ENCODE data around the gene ANO4. TPM values are rescaled to one million over a fixed set of nuclear protein-coding genes. Genes with fewer than 3 reads are reported as not detected.

Gene ANO4
- total and polyA plus RNA-seq, 2 of the 8 experiments (the other 6 are each of a cell fraction or from before 2014, with no cell fraction given): 1.1 to 3.4 TPM

DNA sequence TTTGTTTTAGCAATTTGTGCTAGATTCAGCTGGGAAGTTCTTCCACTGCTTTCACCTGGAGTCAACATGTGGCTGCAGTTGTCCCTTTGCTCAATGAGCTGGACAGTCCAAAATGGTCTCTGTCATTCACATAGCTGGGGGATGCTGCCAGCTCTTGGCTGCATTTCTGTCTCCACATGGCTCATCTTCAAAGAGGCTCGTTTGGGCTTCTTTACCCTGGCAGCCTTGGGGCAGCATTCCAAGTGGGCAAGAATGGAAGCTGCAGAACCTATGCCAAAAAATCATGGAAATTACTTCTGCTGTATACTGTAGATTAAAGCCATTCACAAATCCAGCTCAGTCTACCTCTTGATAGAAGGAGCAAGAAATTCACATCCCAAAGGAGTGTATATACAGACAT is 216.3 kb downstream of the ANO4 start:
- H3K14ac ChIP-seq (ENCODE audit: insufficient read length): no peak overlapping the region
- H2AK5ac ChIP-seq (ENCODE audit: low read depth, low read length): no peak overlapping the region
- H4K5ac ChIP-seq (ENCODE audit: insufficient read length, low read depth, low read length): no peak overlapping the region
- TF ChIP-seq BCL11A (IDR thresholded peaks at IDR 0.05; ENCODE audit: low read depth in 2 of 2, low read length in 2 of 2) (no peak), SP4 (IDR thresholded peaks at IDR 0.05; ENCODE audit: low read length) (no peak), NANOG (IDR thresholded peaks at IDR 0.05; ENCODE audit: insufficient read depth, low read depth, low read length, poor library complexity, severe bottlenecking) (no peak), CREB1 (IDR thresholded peaks at IDR 0.05) (no peak), CEBPB (IDR thresholded peaks at IDR 0.05; ENCODE audit: low read depth, low read length) (no peak), HDAC6 (IDR thresholded peaks at IDR 0.05; ENCODE audit: low read depth, low read length) (no peak), NRF1 (IDR thresholded peaks at IDR 0.05; ENCODE audit: low read depth, low read length) (no peak), CBX8 (IDR thresholded peaks at IDR 0.05; ENCODE audit: borderline replicate concordance, low read depth, low read length) (no peak), RBBP5 (IDR thresholded peaks at IDR 0.05; ENCODE audit: borderline replicate concordance, low read depth, low read length) (no peak), EGR1 (IDR thresholded peaks at IDR 0.05; ENCODE audit: borderline replicate concordance, low read depth, low read length) (no peak), CHD2 (IDR thresholded peaks at IDR 0.05; ENCODE audit: low read length) (no peak), SUZ12 (IDR thresholded peaks at IDR 0.05; ENCODE audit: low read length) (no peak), BACH1 (IDR thresholded peaks at IDR 0.05; ENCODE audit: low read length) (no peak)
- TF ChIP-seq, protein P1, sequence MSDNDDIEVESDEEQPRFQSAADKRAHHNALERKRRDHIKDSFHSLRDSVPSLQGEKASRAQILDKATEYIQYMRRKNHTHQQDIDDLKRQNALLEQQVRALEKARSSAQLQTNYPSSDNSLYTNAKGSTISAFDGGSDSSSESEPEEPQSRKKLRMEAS (IDR thresholded peaks at IDR 0.05): no peak
- TF ChIP-seq, protein P2, sequence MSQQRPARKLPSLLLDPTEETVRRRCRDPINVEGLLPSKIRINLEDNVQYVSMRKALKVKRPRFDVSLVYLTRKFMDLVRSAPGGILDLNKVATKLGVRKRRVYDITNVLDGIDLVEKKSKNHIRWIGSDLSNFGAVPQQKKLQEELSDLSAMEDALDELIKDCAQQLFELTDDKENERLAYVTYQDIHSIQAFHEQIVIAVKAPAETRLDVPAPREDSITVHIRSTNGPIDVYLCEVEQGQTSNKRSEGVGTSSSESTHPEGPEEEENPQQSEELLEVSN (IDR thresholded peaks at IDR 0.05): no peak
- no peak overlapping the region for H2BK120ac ChIP-seq (replicated peaks; ENCODE audit: low read depth, low read length)
- no peaks in the 10 kb centered on the region for H3K23me2 ChIP-seq (ENCODE audit: low read depth, low read length)
- H3K9me3 ChIP-seq (ENCODE audit: insufficient read depth in 2 of 2, low read depth in 1 of 2, low read length in 1 of 2): peaks cover 0 to 10% of the 10 kb centered on the region in 2 experiments; a peak in 1 of 4 replicates
- FAIRE-seq (no peak), DNase-seq (ENCODE audit: low read depth in 1 of 2, low spot score in 2 of 2) (no peak)
- no peak overlapping the region for H3K18ac ChIP-seq (ENCODE audit: extremely low read depth, low read length)
- no peak overlapping the region for H2BK12ac ChIP-seq (ENCODE audit: low read depth, low read length)
- H2BK20ac ChIP-seq (ENCODE audit: low read length): no peak overlapping the region
- H3K23ac ChIP-seq (ENCODE audit: insufficient read length): no peak overlapping the region
- no peak overlapping the region for H3K4ac ChIP-seq (replicated peaks; ENCODE audit: insufficient read length, low read depth, low read length)
- ChIA-PET POLR2A (ENCODE audit: partially characterized antibody) (no interaction called here), CTCF (ENCODE audit: partially characterized antibody) (interaction anchor here (0.7 kb wide), 1 partner anchor 20 kb away, joined by 3 read pairs; no protein-coding TSS in a partner anchor)
- H3K4me1 ChIP-seq (replicated peaks in 1 of 4; ENCODE audit: control insufficient read depth in 3 of 4, insufficient read depth in 4 of 4, low read length in 3 of 4): no peaks in the 10 kb centered on the region
- H4K20me1 ChIP-seq (replicated peaks in 1 of 2; ENCODE audit: control insufficient read depth in 1 of 2, insufficient read depth in 2 of 2, low read length in 2 of 2): no peaks in the 10 kb centered on the region
- no peaks in the 10 kb centered on the region for H3K79me2 ChIP-seq (ENCODE audit: control insufficient read depth in 1 of 2, insufficient read depth in 2 of 2, low read length in 2 of 2)
- 93% methylated on average over 1 of the region's 1 CpG; no CpG with 5 or more reads in 1 of the 2 experiments for WGBS, 2 experiments (ENCODE audit: extremely low coverage in 1 of 2, insufficient coverage in 1 of 2, insufficient read length in 1 of 2, insufficient replicate concordance in 2 of 2, low coverage in 1 of 2, low lambda C conversion rate in 2 of 2, missing lambda C conversion rate in 1 of 2)
- no peak overlapping the region for H2BK5ac ChIP-seq (ENCODE audit: low read depth, low read length)
- no peaks in the 10 kb centered on the region for H3K36me3 ChIP-seq (ENCODE audit: control insufficient read depth in 2 of 4, insufficient read depth in 4 of 4, low read length in 3 of 4)
- H3K56ac ChIP-seq (replicated peaks; ENCODE audit: insufficient read length, low read depth, low read length): no peak overlapping the region
- no peak overlapping the region for H2AFZ ChIP-seq (ENCODE audit: low read length)
- peaks cover 0 to 1% (median 0%) of the 10 kb centered on the region in 4 experiments; a peak in 1 of 7 replicates for H3K27me3 ChIP-seq (replicated peaks in 1 of 4; ENCODE audit: control insufficient read depth in 3 of 4, extremely low read depth in 1 of 4, insufficient read depth in 3 of 4, low read length in 3 of 4)
- no peak overlapping the region for H4K91ac ChIP-seq (replicated peaks; ENCODE audit: insufficient read length, low read length)
- no peak overlapping the region for H4K8ac ChIP-seq (ENCODE audit: extremely low read depth, insufficient read depth, low read length)
- H3K27ac ChIP-seq (ENCODE audit: low read depth, low read length): no peak overlapping the region
- no peak overlapping the region for H3K4me2 ChIP-seq (ENCODE audit: insufficient read depth in 1 of 2, low read depth in 2 of 2, low read length in 2 of 2)
- no peaks in the 10 kb centered on the region for H3K79me1 ChIP-seq (ENCODE audit: low read depth, low read length)
- H2BK15ac ChIP-seq (ENCODE audit: low read length): no peak overlapping the region
- no peak overlapping the region for H3K9ac ChIP-seq (replicated peaks in 1 of 4; ENCODE audit: extremely low read depth in 1 of 4, low read depth in 3 of 4, low read length in 3 of 4)
- H3K4me3 ChIP-seq (ENCODE audit: extremely low read depth in 1 of 4, insufficient read depth in 2 of 4, low read depth in 3 of 4, low read length in 4 of 4): no peak overlapping the region
